IPS DF 4.7 (cell line): ENCODE data around the gene PLCE1.

Experiments used
- DNase-seq: peaks from one replicate; pipeline ENCODE4 v3.0.0-alpha.2; 2013; ENCODE audit warnings: low spot score; ENCODE audit errors: extremely low read depth

Gene PLCE1

DNA sequence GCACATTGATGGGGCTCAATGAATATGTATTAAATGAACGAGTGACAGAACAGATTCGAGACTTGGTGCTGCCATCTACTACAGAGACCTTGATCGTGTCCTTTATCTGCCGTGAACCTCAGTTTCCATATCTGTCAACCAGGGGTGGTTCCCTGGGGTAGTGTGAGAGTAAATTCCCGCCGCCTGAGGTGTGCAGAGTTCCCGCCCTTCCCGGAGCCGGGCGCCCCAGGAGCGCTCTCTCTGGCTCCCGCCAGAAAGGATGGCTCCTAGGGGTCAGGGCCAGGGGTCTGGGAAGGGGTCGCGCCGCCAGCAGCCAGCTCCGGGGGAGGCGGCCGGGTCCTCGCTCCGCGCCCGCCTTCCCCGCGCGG is 333 bp upstream of the PLCE1 start:
- no peak for DNase-seq

GRCh38 chr10:93994438-93994801 is 689 bp downstream of the PLCE1 start:
- DNase-seq = no peak

GRCh38 chr10:93995182-93995581 is 1.5 kb downstream of the PLCE1 start:
- DNase-seq = no peak

GRCh38 chr10:93995598-93996271 is 2.0 kb downstream of the PLCE1 start:
- DNase-seq = no peak

- DNase-seq = no peak
Measured at GRCh38 chr10:93996551-93996950, 2.8 kb downstream of the PLCE1 start.

- DNase-seq = no peak
Measured at GRCh38 chr10:93997546-93997945, 3.8 kb downstream of the PLCE1 start.

DNA sequence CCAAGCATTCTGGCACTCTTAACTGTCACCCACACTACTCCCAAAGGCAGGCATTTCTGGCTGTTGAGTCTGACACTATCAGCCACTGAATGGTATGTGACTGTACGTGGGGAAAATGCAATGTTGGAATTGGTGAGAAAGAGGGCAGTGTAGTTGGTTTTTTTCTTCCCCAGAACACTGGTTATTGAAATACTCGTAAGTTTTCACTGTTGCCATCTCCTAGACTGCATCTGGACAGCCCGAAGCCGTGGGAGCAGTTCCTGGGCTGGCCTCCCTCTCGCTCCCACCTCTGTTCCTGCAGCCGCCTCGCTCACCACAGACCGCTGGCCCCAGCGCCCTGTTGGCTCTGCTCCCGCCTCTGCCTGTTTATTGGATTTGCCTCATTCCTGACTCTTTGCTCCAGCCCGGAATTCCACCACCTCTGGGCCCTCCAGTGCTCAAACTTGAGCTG is 5.7 kb downstream of the PLCE1 start:
- DNase-seq = no peak

- DNase-seq = no peak
Measured at GRCh38 chr10:94000638-94001415, 7.1 kb downstream of the PLCE1 start.

DNA sequence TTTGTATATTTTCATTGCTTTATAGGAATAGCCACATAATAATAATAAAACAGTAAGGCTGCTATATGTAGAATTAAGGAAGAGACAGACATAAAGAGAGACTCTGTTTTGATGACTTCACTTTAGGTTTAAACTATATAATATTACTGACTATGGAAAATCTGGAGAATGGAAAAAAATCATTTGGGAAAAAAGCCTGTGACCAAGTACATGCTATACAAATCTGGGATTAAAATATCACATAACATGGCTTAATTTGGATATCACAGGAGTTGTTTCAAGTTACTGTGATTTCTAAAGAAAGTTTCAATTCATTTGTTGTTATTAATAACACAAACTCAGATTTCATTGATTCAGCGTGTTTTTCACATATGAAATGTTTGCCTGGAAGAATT is 7.7 kb downstream of the PLCE1 start:
- no peak for DNase-seq

GRCh38 chr10:94002156-94002555 is 8.4 kb downstream of the PLCE1 start:
- DNase-seq = no peak

- no peak for DNase-seq
Measured at GRCh38 chr10:94003488-94003887, 9.8 kb downstream of the PLCE1 start.

GRCh38 chr10:94005050-94005449 is 11.3 kb downstream of the PLCE1 start:
- DNase-seq = no peak

- DNase-seq = no peak
Measured at GRCh38 chr10:94006591-94007550, 13.1 kb downstream of the PLCE1 start.

GRCh38 chr10:94008526-94008925 is 14.8 kb downstream of the PLCE1 start:
- no peak for DNase-seq

- no peak for DNase-seq
Measured at GRCh38 chr10:94010116-94010515, 16.4 kb downstream of the PLCE1 start.

- no peak for DNase-seq
Measured at GRCh38 chr10:94010886-94011285, 17.2 kb downstream of the PLCE1 start.

DNA sequence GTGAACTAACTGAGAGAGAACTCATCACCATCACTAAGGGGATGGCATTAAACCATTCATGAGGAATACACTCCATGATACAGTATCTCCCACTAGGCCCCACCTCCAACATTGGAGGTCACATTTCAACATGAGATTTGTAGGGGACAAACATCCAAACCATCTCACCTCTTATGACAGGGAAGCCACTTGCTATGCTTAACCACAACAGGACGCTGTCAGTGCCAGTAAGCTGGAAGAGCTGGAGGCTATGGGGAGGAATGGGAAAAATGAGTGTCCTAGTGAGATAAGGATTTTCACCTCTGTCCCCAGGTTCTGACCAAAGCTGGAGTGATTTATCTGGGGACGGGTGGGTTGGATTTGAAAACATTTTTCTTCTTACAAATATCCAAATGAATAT is 17.6 kb downstream of the PLCE1 start:
- DNase-seq = no peak

DNA sequence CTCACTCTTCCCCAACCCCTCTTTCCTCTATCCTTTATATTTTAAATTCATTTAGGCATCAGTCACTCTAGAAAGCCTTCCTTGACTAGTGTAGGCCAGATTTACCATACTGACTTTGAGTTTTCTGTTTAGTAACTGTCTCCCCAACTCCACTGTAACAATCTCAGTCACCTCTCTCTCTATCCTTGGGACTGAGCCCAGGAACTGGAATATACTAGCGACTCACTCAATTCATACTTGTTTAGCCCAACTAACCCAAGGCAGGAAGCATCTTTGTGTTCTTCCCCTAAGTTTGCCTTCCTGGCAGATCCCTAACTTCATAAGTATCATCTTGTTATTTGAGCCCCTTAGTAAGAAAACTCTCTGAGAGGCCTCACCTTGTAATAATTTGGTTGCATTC is 19.1 kb downstream of the PLCE1 start:
- no peak for DNase-seq

DNA sequence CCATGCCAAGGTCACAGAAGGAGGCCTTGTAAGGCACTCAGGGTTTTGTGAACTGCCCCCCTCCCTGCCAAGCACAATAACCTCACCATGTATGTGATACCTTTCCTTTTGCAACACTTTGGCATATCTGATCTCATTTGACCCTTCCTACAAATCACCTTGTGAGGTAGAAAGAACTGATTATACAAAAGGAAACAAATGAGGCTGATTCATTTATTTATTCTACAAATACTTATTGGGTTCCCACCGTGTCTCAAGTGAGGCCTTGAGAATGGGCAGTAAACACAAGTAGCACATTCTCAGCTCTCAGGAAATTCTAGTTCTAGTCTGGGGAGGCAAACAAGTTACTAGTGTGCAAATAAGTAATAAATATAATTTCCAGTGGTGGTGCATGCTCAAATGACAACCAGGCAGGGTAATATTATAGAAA is 19.6 kb downstream of the PLCE1 start:
- DNase-seq = no peak

DNA sequence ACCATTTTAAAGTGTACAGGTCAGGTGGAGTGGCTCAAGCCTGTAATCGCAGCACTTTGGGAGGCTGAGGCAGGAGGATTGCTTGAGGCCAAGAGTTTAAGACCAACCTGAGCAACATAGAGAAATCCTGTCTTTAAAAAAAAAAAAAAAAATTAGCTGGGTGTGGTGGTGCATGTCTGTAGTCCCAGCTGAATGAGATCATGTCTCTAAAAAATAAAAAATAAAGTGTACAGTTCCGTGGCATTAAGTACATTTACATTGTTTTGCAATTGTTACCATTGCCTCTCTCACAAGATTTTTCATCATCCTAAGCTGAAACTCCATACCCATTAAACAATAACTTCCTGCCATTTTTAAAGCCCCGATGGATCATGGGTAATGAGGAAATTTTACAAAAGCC is 20.6 kb downstream of the PLCE1 start:
- DNase-seq = no peak

GRCh38 chr10:94016727-94017714 is 23.3 kb downstream of the PLCE1 start:
- DNase-seq = no peak
